Mucosa of descending colon (tissue), 3 donors: Measurements from ENCODE around the gene VEGFB. TPM values are rescaled to one million over a fixed set of nuclear protein-coding genes. Genes with fewer than 3 reads are reported as not detected.
A peak's percentile ranks its signal among the peaks of the same experiment; 100 is the strongest.

Experiments
- ATAC-seq: fragments of 200-7000 bp; cut with Tn5 transposase; one replicate; pipeline ENCODE4 v1.9.1; 2020; ENCODE audit warnings: mild to moderate bottlenecking, moderate library complexity
- DNase-seq, 3 donors: peaks; one replicate each; pipeline ENCODE4 v3.0.0-alpha.2; 2020
- H3K36me3 ChIP-seq: fragments of 200-600 bp; one replicate; pipeline ENCODE4 v1.8.0; 2021; ENCODE audit warnings: low read depth, mild to moderate bottlenecking
- H3K4me1 ChIP-seq: fragments of 200-600 bp; one replicate; pipeline ENCODE4 v1.8.0; 2021; ENCODE audit warnings: low read depth, mild to moderate bottlenecking
- H3K4me3 ChIP-seq: fragments of 200-600 bp; one replicate; pipeline ENCODE4 v1.8.0; 2021; ENCODE audit warnings: mild to moderate bottlenecking
- H3K9me3 ChIP-seq: fragments of 200-600 bp; one replicate; pipeline ENCODE4 v1.8.0; 2021; ENCODE audit warnings: mild to moderate bottlenecking
- intact Hi-C, 2 donors: fragments of 100-400 bp; cut with DNase I in 1 of 2; cut with micrococcal nuclease in 1 of 2; formaldehyde crosslinking; loops; one replicate each; pipeline versions ENCODE4 v1.11.0 to v1.11.1; 2022; cut with DNase I, micrococcal nuclease
- total RNA-seq, 3 donors: library from RNA; stranded (reverse); fragmentation: NEBNext Ultra II Directional in 2 of 3; extraction: Animal tissue kit (Norgen Biotek cat#: 25700) in 2 of 3; gene quantifications; one replicate each; pipeline versions ENCODE4 v1.2.1 to v1.2.4, GENCODE V29; 2021 to 2023
- TF ChIP-seq, protein P1 (sequence below): fragments of 200-600 bp; IDR thresholded peaks from one replicate; pipeline ENCODE4 v1.8.0; 2022; ENCODE audit warnings: antibody characterized with exemption, mild to moderate bottlenecking
- donor health status: DM: no; HTN: no; CAD: no; lungs with moderate emphysema.
- donor health status: DM: no; HTN: no; CAD: no.
- donor health status: DM: no; HTN: yes; CAD: no.

VEGFB gene
- total RNA-seq, 3 donors from 2014 or later = 45.3 to 156 (median 45.6) TPM

- DNase-seq = peak; percentile 75 to 86 (median 85)
- Histone ChIP-seq H3K36me3 (no peaks in the 10 kb centered on the region), H3K4me3 (peak overlapping the region; percentile 51), H3K4me1 (peaks cover 47% of the 10 kb centered on the region), H3K9me3 (no peaks in the 10 kb centered on the region)
- ATAC-seq = peak; percentile 47
- intact Hi-C loops = no loop called here
- TF ChIP-seq, protein P1, sequence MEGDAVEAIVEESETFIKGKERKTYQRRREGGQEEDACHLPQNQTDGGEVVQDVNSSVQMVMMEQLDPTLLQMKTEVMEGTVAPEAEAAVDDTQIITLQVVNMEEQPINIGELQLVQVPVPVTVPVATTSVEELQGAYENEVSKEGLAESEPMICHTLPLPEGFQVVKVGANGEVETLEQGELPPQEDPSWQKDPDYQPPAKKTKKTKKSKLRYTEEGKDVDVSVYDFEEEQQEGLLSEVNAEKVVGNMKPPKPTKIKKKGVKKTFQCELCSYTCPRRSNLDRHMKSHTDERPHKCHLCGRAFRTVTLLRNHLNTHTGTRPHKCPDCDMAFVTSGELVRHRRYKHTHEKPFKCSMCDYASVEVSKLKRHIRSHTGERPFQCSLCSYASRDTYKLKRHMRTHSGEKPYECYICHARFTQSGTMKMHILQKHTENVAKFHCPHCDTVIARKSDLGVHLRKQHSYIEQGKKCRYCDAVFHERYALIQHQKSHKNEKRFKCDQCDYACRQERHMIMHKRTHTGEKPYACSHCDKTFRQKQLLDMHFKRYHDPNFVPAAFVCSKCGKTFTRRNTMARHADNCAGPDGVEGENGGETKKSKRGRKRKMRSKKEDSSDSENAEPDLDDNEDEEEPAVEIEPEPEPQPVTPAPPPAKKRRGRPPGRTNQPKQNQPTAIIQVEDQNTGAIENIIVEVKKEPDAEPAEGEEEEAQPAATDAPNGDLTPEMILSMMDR = no peak
Observed at GRCh38 chr11:64234647-64235379, 429 bp downstream of the VEGFB start.

DNA sequence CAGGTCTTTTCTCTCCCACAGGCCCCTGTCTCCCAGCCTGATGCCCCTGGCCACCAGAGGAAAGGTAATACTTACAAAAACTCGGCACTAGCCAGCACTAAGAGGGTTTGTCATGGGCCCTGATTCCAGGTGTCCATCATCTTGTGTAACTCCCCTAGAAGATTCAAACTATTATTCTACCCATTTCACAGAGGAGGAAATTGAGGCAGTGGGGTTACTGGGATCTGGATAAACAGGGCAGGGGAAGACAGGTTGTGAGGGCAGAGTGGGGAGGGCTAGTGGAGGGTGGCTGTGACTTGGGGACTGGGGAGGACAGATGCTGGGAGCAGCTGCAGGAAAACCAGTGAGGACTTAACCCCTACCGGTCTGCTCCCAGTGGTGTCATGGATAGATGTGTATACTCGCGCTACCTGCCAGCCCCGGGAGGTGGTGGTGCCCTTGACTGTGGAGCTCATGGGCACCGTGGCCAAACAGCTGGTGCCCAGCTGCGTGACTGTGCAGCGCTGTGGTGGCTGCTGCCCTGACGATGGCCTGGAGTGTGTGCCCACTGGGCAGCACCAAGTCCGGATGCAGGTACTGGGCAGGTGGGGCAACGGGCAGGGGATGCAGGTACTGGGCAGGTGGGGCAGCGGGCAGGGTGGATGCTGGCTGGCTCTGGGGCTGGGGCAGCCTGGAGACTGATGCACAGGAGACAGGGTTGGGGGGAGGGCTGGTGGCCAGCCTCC, 1.2 kb downstream of the VEGFB start:
- H3K9me3 ChIP-seq = no peaks in the 10 kb centered on the region
- DNase-seq = peak in 1 of 3 donors; percentile 51
- TF ChIP-seq, protein P1 = no peak
- intact Hi-C loops = no loop called here
- no peak for ATAC-seq
- no peaks in the 10 kb centered on the region for H3K36me3 ChIP-seq
- peaks cover 49% of the 10 kb centered on the region for H3K4me1 ChIP-seq
- H3K4me3 ChIP-seq = no peak overlapping the region

DNA sequence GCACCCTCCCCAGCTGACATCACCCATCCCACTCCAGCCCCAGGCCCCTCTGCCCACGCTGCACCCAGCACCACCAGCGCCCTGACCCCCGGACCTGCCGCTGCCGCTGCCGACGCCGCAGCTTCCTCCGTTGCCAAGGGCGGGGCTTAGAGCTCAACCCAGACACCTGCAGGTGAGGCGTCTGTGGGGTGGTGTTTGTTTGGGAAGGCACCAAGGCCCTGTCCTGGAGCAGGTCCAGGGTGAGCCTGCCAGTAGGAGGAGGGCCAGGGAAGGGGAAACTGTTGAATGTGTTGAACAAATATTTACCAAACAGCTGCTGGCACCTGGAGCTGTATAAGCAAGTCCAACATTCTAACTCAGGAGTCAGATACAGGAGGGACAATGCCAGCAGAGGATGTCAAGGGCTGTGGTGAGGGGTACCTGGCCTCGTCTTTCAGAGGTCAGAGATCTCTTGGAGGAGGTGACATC, 3.1 kb downstream of the VEGFB start:
- intact Hi-C loops = no loop called here
- ATAC-seq (peak; percentile 34), DNase-seq (peak; percentile 91 to 92 (median 92))
- H3K4me3 ChIP-seq = no peak overlapping the region
- TF ChIP-seq, protein P1 = no peak
- no peaks in the 10 kb centered on the region for H3K36me3 ChIP-seq
- no peaks in the 10 kb centered on the region for H3K9me3 ChIP-seq
- peaks cover 42% of the 10 kb centered on the region for H3K4me1 ChIP-seq

DNA sequence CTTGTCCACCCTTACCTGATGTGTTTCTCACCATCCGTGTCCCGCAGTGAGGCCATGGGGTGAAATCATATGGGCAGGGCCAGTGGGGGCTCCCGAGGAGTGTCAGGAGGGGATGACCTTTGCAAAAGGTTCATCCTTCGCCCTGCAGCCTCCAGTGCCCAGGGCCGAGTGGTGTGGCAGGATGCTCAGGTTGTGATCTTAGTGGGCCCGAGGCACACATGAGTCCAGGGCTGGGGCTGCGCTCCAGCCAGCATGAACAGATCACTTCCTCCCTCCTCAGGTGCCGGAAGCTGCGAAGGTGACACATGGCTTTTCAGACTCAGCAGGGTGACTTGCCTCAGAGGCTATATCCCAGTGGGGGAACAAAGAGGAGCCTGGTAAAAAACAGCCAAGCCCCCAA, 3.7 kb downstream of the VEGFB start:
- Histone ChIP-seq H3K4me3 (no peak overlapping the region), H3K9me3 (no peaks in the 10 kb centered on the region), H3K4me1 (peaks cover 47% of the 10 kb centered on the region), H3K36me3 (no peaks in the 10 kb centered on the region)
- no peak for ATAC-seq
- DNase-seq = peak; percentile 31 to 71 (median 54)
- TF ChIP-seq, protein P1 = no peak
- intact Hi-C loops = no loop called here

DNA sequence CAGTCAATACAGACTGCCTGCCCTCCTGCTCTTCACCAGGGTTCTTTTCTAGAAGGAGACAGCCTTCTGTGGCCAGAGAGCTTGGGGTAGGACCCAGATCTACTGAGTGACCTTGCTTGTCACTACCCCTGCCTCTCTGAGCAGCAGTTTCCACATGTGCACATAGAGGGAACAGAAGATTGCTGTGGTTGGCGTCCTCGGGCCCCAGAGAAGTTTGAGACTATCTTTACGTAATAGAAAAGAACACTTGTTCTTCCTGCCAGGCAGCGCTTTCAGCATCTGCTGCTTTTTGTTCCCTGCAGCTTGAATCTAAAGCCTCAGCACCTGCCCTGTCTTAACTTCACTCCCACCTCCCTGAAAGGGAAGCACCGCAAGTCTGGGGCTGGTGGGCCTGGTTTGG, 4.6 kb downstream of the VEGFB start:
- intact Hi-C loops = no loop called here
- ATAC-seq = no peak
- H3K4me1 ChIP-seq = peaks cover 50% of the 10 kb centered on the region
- DNase-seq = peak in 1 of 3 donors; percentile 26
- TF ChIP-seq, protein P1 = no peak
- no peaks in the 10 kb centered on the region for H3K36me3 ChIP-seq
- H3K9me3 ChIP-seq = no peaks in the 10 kb centered on the region
- H3K4me3 ChIP-seq = no peak overlapping the region
